Measurements from ENCODE around the gene CSGALNACT2. TPM values are rescaled to one million over a fixed set of nuclear protein-coding genes. Genes with fewer than 3 reads are reported as not detected.

CSGALNACT2 gene
- total RNA-seq, 4 donors from 2014 or later = 29.1 to 43.3 (median 34.7) TPM

- H3K9me3 ChIP-seq = no peaks in the 10 kb centered on the region
- DNase-seq (ENCODE audit: low spot score in 2 of 2) = no peak
- H3K27me3 ChIP-seq = peaks cover 0 to 11% of the 10 kb centered on the region in 2 donors
- H3K27ac ChIP-seq = no peak overlapping the region
- H3K4me3 ChIP-seq = no peak overlapping the region
- no peaks in the 10 kb centered on the region for H3K36me3 ChIP-seq
- no peak for TF ChIP-seq CTCF (IDR thresholded peaks at IDR 0.05)
- no peak for TF ChIP-seq POLR2A (IDR thresholded peaks at IDR 0.05)
- TF ChIP-seq EP300 (IDR thresholded peaks at IDR 0.05) = no peak
- H3K4me1 ChIP-seq = peaks cover 0 to 16% (median 7%) of the 10 kb centered on the region in 4 donors
- 93 to 95% methylated on average over 11 to 12 of the region's 12 CpGs for WGBS, 2 donors
Observed at GRCh38 chr10:43108951-43109350, 29.3 kb upstream of the CSGALNACT2 start.

GRCh38 chr10:43109671-43110249, 28.5 kb upstream of the CSGALNACT2 start:
- no peak overlapping the region for H3K27ac ChIP-seq
- H3K36me3 ChIP-seq = no peaks in the 10 kb centered on the region
- H3K27me3 ChIP-seq = peaks cover 0 to 4% of the 10 kb centered on the region in 2 donors
- no peaks in the 10 kb centered on the region for H3K9me3 ChIP-seq
- TF ChIP-seq EP300 (IDR thresholded peaks at IDR 0.05) (no peak), CTCF (IDR thresholded peaks at IDR 0.05) (no peak), POLR2A (IDR thresholded peaks at IDR 0.05) (no peak)
- peaks cover 0 to 12% (median 4%) of the 10 kb centered on the region in 4 donors for H3K4me1 ChIP-seq
- 76 to 82% methylated on average over 20 of the region's 20 CpGs for WGBS, 2 donors
- DNase-seq (ENCODE audit: low spot score in 2 of 2) = no peak
- no peak overlapping the region for H3K4me3 ChIP-seq

- no peaks in the 10 kb centered on the region for H3K9me3 ChIP-seq
- H3K27me3 ChIP-seq = no peaks in the 10 kb centered on the region
- H3K4me1 ChIP-seq = peaks cover 0 to 5% (median 0%) of the 10 kb centered on the region in 4 donors
- 43 to 45% methylated on average over 7 of the region's 7 CpGs for WGBS, 2 donors
- DNase-seq (ENCODE audit: low spot score in 2 of 2) = no peak
- no peak overlapping the region for H3K27ac ChIP-seq
- TF ChIP-seq EP300 (IDR thresholded peaks at IDR 0.05) (no peak), CTCF (IDR thresholded peaks at IDR 0.05) (no peak), POLR2A (IDR thresholded peaks at IDR 0.05) (no peak)
- no peak overlapping the region for H3K4me3 ChIP-seq
- no peaks in the 10 kb centered on the region for H3K36me3 ChIP-seq
Observed at GRCh38 chr10:43110338-43111071, 27.7 kb upstream of the CSGALNACT2 start.

GRCh38 chr10:43111101-43111500, 27.1 kb upstream of the CSGALNACT2 start:
- H3K27ac ChIP-seq = no peak overlapping the region
- H3K4me1 ChIP-seq = no peaks in the 10 kb centered on the region
- WGBS, 2 donors = 82 to 84% methylated on average over 7 to 11 of the region's 11 CpGs
- no peaks in the 10 kb centered on the region for H3K27me3 ChIP-seq
- TF ChIP-seq EP300 (IDR thresholded peaks at IDR 0.05) = no peak
- TF ChIP-seq POLR2A (IDR thresholded peaks at IDR 0.05) = no peak
- no peak for TF ChIP-seq CTCF (IDR thresholded peaks at IDR 0.05)
- no peaks in the 10 kb centered on the region for H3K9me3 ChIP-seq
- no peak overlapping the region for H3K4me3 ChIP-seq
- DNase-seq (ENCODE audit: low spot score in 2 of 2) = no peak
- H3K36me3 ChIP-seq = no peaks in the 10 kb centered on the region

GRCh38 chr10:43111921-43112607, 26.2 kb upstream of the CSGALNACT2 start:
- H3K9me3 ChIP-seq = no peaks in the 10 kb centered on the region
- 90 to 91% methylated on average over 17 of the region's 17 CpGs for WGBS, 2 donors
- H3K27me3 ChIP-seq = no peaks in the 10 kb centered on the region
- no peaks in the 10 kb centered on the region for H3K36me3 ChIP-seq
- no peak overlapping the region for H3K27ac ChIP-seq
- no peak overlapping the region for H3K4me3 ChIP-seq
- TF ChIP-seq POLR2A (IDR thresholded peaks at IDR 0.05) = no peak
- no peak for TF ChIP-seq CTCF (IDR thresholded peaks at IDR 0.05)
- TF ChIP-seq EP300 (IDR thresholded peaks at IDR 0.05) = no peak
- no peaks in the 10 kb centered on the region for H3K4me1 ChIP-seq
- no peak for DNase-seq (ENCODE audit: low spot score in 2 of 2)
